Hypothalamus (tissue), 51 donors: ENCODE measurements around the gene TNFSF10.

Experiments
- DNase-seq, 51 donors: peaks; one replicate each; lab custom pipeline; 2025; lab: John Stamatoyannopoulos, UW

Gene TNFSF10

GRCh38 chr3:172519740-172520139 lies 3.5 kb downstream of the TNFSF10 start:
- no peak for DNase-seq

GRCh38 chr3:172518929-172519640 lies 4.1 kb downstream of the TNFSF10 start:
- no peak for DNase-seq

GRCh38 chr3:172517859-172518466 lies 5.3 kb downstream of the TNFSF10 start:
- DNase-seq, result no peak

- DNase-seq, result no peak
Measured at GRCh38 chr3:172516318-172517214, 6.7 kb downstream of the TNFSF10 start.

DNA sequence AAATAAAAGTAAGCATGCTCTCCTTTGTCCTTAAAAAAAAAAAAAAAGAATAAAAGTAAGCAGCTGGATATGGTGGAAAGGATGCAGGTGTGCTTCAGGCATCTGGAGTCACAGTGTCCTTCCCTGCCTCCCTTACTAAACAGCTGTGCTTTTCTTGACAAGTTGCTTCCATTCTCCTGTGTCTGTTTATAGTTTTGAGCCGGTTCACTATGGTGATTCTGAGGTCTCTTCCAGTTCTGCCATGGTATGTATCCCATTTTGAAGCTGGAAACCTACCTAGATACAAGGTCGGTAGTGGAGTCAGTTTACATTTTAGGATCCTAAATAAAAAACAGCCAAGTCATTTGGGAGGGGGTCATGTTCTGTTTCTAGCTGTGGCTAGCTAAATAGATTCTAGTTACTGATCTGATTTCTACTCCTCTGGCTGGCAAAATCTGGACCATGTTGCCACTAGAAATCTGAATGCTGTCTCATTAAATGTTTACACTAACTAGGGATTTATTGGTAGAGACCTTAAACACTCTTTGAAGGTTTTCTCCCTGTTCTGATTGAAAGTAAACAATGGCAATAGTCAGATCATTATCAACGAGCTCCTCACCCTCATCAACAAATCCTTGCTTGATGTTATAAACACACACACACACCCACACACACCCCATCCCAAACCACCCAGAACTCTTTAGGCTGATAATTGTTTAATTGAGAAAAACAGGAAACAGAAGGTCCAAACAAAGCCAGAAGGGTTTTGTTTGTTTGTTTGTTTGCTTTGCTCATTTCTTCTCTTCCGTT lies 7.9 kb downstream of the TNFSF10 start:
- DNase-seq, result no peak

GRCh38 chr3:172514678-172515077 lies 8.6 kb downstream of the TNFSF10 start:
- DNase-seq, result no peak

- DNase-seq, result no peak
Measured at GRCh38 chr3:172513488-172513887, 9.7 kb downstream of the TNFSF10 start.

DNA sequence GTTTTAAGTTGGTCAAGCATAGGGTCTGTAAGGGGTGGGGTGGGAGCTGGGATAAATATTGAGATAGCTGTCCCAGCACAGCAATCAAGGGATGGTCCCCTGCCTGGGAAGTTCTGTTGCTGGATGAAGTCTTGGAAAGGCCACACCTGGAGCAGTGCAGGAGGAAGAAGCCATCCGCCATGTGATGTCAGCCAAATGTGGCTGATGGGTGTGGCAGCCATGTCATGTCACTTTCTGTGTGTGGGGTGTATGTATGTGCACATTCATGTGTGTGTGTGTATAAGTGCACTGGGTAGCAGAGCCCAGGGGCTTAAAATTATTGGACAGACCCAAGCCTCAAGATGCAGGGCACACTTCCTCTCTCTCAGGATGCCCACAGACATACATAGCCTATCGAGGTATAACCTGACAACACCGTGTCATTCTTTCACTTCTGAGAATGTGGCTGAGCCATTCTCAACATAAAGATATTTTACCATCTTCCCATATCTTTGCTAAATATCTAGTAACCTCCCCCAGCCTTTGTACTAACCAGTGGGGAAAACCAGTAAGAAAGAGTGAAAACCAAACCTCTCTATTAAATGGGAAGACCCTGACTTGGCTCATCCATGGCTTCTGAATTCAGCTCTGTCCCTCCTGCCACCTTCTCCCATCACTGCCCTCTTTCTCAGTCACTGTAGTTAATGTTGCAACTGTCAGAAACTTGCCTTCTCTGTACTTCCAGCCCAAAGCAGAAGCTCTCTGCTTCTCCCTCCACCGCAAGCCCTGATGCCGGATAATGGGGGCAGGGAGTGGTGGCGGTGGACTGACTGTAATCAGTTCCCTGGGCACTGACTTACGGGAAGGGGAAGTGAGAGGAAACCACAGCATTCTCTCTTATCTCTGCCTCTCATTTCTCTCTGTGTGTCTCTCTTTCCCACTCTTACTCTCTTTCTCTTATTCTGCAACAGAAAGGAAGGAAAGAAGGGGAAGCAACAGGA lies 11.2 kb downstream of the TNFSF10 start:
- DNase-seq, result peak in 21 of 51 donors; percentile 6 to 36 (median 17)

- no peak for DNase-seq
Measured at GRCh38 chr3:172506094-172506493, 17.1 kb downstream of the TNFSF10 start.

GRCh38 chr3:172501540-172501939 lies 21.7 kb downstream of the TNFSF10 start:
- no peak for DNase-seq

DNA sequence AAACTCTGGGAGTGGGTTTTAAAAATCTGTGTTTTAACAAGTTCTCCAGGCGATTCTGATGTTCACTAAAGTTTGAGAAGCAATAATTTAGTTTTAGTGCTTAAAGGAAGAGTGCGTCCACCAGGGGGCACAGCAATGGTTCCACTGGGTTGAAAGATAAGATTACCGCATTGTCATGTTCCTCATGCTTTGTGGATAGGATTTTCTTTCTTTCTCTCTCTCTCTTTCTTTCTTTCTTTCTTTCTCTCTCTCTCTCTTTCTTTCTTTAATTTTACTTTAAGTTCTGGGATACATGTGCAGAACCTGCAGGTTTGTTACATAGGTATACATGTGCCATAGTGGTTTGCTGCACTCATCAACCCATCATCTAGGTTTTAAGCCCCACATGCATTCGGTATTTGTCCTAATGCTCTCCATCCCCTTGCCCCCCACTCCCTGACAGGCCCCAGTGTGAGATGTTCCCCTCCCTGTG lies 33.0 kb downstream of the TNFSF10 start:
- peak in 27 of 51 donors; percentile 0 to 65 (median 15) for DNase-seq

DNA sequence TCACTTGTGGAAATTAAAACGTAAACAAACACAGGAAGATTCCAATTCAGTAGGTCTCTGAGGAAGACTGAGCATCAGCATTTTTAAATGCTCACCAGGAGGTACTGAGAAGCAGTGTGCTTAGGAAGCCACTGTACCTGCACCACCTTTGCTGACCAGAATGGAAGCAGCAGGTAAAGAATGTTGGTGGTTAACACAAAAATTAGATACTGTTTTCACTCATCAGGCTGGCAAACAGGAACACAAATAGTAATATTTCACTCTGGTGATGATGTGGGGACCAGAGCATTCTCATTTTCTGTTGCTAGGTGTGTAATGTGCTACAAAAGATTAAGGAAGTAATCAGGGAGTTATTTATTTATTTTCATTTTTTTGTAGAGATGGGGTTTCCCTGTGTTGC lies 45.1 kb downstream of the TNFSF10 start:
- no peak for DNase-seq

- DNase-seq, result no peak
Measured at GRCh38 chr3:172476347-172476746, 46.9 kb downstream of the TNFSF10 start.

GRCh38 chr3:172475703-172476102 lies 47.5 kb downstream of the TNFSF10 start:
- no peak for DNase-seq

DNA sequence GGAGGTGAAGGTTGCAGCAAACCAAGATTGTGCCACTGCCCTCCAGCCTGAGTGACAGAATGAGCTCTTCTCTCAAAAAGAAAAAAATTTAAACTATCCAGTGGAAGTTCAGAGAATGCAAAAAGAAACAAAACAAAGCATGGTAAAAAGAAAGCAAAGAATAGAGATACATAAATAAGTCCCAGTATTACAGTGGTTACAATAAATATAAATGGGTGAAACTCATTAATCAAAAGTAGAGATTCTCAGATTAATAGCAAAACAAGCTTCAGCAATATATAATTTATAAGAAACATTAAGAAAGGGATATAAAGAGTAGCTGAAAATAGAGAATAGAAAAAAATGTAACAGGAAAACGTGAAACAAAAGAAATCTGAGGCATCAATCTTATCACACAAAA lies 51.3 kb downstream of the TNFSF10 start:
- DNase-seq, result no peak

DNA sequence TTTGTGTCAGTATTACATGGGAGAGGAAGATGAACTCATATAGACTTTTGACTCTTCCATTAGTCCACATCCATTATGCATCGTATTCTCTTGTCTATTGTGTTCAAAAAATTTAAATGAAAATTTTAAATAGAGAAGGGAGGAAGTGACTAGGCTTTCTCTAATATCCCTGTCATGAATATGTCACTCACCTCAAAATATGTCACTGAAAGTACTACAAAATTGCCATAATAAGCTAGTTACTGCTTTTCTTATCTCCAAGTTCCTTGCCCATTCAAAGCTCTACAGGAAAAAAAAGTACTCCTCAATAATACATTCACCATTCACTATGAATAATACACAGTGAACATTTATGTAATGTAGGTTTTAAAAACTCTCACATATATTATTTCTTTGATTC lies 52.6 kb downstream of the TNFSF10 start:
- no peak for DNase-seq

- DNase-seq, result no peak
Measured at GRCh38 chr3:172467170-172467824, 55.9 kb downstream of the TNFSF10 start.

DNA sequence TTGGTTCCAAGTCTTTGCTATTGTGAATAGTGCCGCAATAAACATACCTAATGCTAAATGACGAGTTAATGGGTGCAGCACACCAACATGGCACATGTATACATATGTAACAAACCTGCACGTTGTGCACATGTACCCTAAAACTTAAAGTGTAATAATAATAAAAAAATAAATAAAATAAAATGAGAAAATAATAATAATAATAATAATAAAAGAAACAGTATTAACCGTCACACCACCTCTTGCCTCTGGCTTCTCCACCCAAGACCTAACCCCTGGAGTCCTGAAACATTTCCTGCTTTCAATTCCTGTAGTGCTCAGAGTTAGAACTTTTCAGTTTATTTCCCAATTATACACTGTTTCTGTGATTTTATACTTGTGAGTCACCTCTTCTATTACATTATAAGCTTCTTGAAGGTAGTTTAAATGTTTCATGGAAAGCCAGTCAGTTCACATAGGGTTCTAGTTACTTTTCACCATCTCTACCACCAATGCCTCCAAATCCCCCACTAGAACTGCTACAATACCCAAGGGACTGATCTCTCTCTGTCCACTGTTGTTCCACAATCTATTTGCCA lies 56.6 kb downstream of the TNFSF10 start:
- no peak for DNase-seq
